GM19099 (cell line): ENCODE measurements around the gene TIMP4.

Source experiments
- POLR2A ChIP-seq: IDR thresholded peaks from 3 replicates; pipeline ENCODE4 v1.6.1; 2011; ENCODE audit warnings: low read depth; ENCODE audit not compliant: insufficient read length; ENCODE audit errors: extremely low read depth

Gene TIMP4

GRCh38 chr3:12114251-12114650, 44.5 kb downstream of the TIMP4 start:
- no peak for TF ChIP-seq POLR2A

DNA sequence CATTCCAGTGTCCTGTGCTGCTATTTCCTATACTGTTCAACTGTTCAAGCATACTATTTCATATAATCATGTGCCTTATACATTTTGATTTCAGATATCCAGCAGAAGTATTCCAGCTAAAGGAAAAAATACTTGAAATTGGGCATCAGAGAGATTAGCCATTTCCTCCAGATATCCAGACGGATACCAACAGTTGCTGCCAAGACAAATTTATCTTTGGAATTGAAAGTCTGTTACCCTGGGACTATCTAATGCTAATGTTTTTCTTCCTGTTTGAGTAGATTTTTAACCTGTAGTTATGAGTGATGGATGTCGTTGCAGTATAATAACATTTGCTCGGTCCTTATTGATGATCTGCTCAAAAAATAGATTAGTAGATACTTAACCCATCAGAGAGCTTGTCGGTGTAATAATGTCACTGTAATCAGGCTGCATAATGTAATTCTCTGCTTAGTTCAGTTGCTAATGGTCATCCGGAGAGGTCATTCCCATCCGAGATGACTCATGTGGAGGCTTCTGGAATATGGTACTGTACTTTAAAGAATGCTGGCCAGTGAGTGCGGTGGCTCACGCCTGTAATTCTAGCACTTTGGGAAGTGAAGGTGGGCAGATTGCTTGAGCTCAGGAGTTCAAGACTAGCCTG, 51.5 kb downstream of the TIMP4 start:
- no peak for TF ChIP-seq POLR2A
